Skeletal muscle cell (primary cell): ENCODE measurements around the gene C5orf34.
A peak's percentile ranks its signal among the peaks of the same experiment; 100 is the strongest.
"Not testable (repeated sequence)": the region's sequence is repeated elsewhere in the genome, so short reads cannot be mapped to it uniquely, and the experiment has no call there.

Source experiments
- DNase-seq: peaks from one replicate; pipeline ENCODE4 v3.0.0-alpha.2; 2010; ENCODE audit warnings: low read depth
- H3K4me3 ChIP-seq: 2 replicates; pipeline ENCODE4 v1.5.1; 2011; ENCODE audit warnings: low read depth, mild to moderate bottlenecking, control low read depth, low read length, moderate library complexity

C5orf34 gene

GRCh38 chr5:43523662-43524072 lies 8.7 kb upstream of the C5orf34 start:
- H3K4me3 ChIP-seq, result no peak overlapping the region
- DNase-seq, result no peak

GRCh38 chr5:43520615-43521014 lies 5.7 kb upstream of the C5orf34 start:
- DNase-seq, result no peak
- H3K4me3 ChIP-seq, result no peak overlapping the region

- DNase-seq, result no peak
- peak overlapping the region; percentile 79 for H3K4me3 ChIP-seq
Measured at GRCh38 chr5:43515678-43516048, 715 bp upstream of the C5orf34 start.

GRCh38 chr5:43514471-43514815 lies 505 bp downstream of the C5orf34 start:
- peak overlapping the region; percentile 79 for H3K4me3 ChIP-seq
- DNase-seq, result peak; percentile 50

- no peak for DNase-seq
- H3K4me3 ChIP-seq, result peak overlapping the region; percentile 79
Measured at GRCh38 chr5:43514025-43514424, 923 bp downstream of the C5orf34 start.

GRCh38 chr5:43511062-43511461 lies 3.9 kb downstream of the C5orf34 start:
- not testable (repeated sequence) for H3K4me3 ChIP-seq, DNase-seq

GRCh38 chr5:43498581-43498980 lies 16.4 kb downstream of the C5orf34 start:
- no peak overlapping the region for H3K4me3 ChIP-seq
- no peak for DNase-seq

GRCh38 chr5:43497311-43498104 lies 17.4 kb downstream of the C5orf34 start:
- H3K4me3 ChIP-seq, result no peak overlapping the region
- no peak for DNase-seq

GRCh38 chr5:43491326-43491725 lies 23.6 kb downstream of the C5orf34 start:
- no peak for DNase-seq
- H3K4me3 ChIP-seq, result no peak overlapping the region

- no peak for DNase-seq
Measured at GRCh38 chr5:43486353-43486752, 28.6 kb downstream of the C5orf34 start.

GRCh38 chr5:43485406-43485805 lies 29.5 kb downstream of the C5orf34 start:
- no peak for DNase-seq
- H3K4me3 ChIP-seq, result no peak overlapping the region

More at GRCh38 chr5:43486353-43486752, 28.6 kb downstream of the C5orf34 start:
- H3K4me3 ChIP-seq, result no peak overlapping the region

GRCh38 chr5:43484106-43484849 lies 30.7 kb downstream of the C5orf34 start:
- DNase-seq, result peak; percentile 43
- peak overlapping the region; percentile 95 for H3K4me3 ChIP-seq

GRCh38 chr5:43483298-43484105 lies 31.4 kb downstream of the C5orf34 start, which contains the start of gene TMEM267:
Gene TMEM267, minus strand, starts transcription at chr5:43483865. Its CDS starts 29,896 bp downstream, at chr5:43453969.
- peak within 1 kb of the TSS; percentile 95 for H3K4me3 ChIP-seq
- peak; percentile 79 for DNase-seq

- no peak for DNase-seq
- H3K4me3 ChIP-seq, result peak overlapping the region; percentile 95
Measured at GRCh38 chr5:43482490-43483297, 32.3 kb downstream of the C5orf34 start.

GRCh38 chr5:43469671-43470391 lies 45.1 kb downstream of the C5orf34 start:
- no peak overlapping the region for H3K4me3 ChIP-seq
- no peak for DNase-seq

GRCh38 chr5:43467100-43467499 lies 47.8 kb downstream of the C5orf34 start:
- DNase-seq, result no peak
- no peak overlapping the region for H3K4me3 ChIP-seq

GRCh38 chr5:43465455-43465854 lies 49.5 kb downstream of the C5orf34 start:
- not testable (repeated sequence) for DNase-seq, H3K4me3 ChIP-seq

GRCh38 chr5:43461066-43461465 lies 53.9 kb downstream of the C5orf34 start:
- H3K4me3 ChIP-seq, result no peak overlapping the region
- no peak for DNase-seq
